OCI-LY3 (cell line): Measurements from ENCODE around the gene ZER1.

ENCODE experiments used
- EZH2phosphoT487 ChIP-seq: fragments of 200-600 bp; shearing (Covaris generic); IDR thresholded peaks from 2 replicates; pipeline ENCODE4 v1.6.1; 2018; ENCODE audit warnings: antibody characterized with exemption, mixed run types, low read depth
- TF ChIP-seq, protein P1 (sequence below): fragments of 200-600, 300-600 bp; sonication (generic); IDR thresholded peaks from 2 replicates; pipeline ENCODE4 v1.5.1; 2014; ENCODE audit warnings: antibody characterized with exemption, low read length, low read depth

DNA sequence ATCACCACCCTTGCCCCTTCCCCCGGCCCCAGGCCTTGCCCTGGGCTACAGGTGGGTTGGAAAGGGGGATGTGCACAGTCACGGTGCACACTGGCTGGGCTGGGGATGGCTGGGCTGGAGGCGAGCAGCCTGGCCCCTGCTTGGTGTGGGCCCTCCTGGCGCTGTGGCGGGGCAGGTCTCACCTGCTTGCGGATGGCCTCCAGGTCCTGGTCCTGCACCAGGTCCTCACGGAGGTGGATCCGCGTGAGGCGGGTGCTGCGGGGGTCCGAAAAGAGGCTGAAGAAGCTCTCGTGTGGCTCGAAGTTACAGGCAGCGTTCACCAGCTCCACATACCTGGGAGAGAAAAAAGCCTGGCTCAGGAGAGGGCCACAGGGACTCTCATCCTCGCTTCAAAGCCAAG is 18.1 kb downstream of the ZER1 start:
- TF ChIP-seq, protein P1, sequence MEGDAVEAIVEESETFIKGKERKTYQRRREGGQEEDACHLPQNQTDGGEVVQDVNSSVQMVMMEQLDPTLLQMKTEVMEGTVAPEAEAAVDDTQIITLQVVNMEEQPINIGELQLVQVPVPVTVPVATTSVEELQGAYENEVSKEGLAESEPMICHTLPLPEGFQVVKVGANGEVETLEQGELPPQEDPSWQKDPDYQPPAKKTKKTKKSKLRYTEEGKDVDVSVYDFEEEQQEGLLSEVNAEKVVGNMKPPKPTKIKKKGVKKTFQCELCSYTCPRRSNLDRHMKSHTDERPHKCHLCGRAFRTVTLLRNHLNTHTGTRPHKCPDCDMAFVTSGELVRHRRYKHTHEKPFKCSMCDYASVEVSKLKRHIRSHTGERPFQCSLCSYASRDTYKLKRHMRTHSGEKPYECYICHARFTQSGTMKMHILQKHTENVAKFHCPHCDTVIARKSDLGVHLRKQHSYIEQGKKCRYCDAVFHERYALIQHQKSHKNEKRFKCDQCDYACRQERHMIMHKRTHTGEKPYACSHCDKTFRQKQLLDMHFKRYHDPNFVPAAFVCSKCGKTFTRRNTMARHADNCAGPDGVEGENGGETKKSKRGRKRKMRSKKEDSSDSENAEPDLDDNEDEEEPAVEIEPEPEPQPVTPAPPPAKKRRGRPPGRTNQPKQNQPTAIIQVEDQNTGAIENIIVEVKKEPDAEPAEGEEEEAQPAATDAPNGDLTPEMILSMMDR = no peak
- TF ChIP-seq EZH2phosphoT487 = no peak
